GM12878 (cell line): ENCODE data around the gene VWA8. TPM values are rescaled to one million over a fixed set of nuclear protein-coding genes. Genes with fewer than 3 reads are reported as not detected.

Experiments
- ATAC-seq: fragments of 200-7000 bp; cut with Tn5 transposase; 3 replicates; pipeline ENCODE4 v1.9.1; 2020; ENCODE audit warnings: mild to moderate bottlenecking, moderate library complexity
- BruUV-seq: library from RNA; stranded (reverse); fragments of 400-500 nt; replicated peaks from 2 replicates; lab custom pipeline; 2021; lab: Mats Ljungman, UMichigan
- CTCF ChIA-PET: fragments of 300-600 bp; sonication (Branson Sonifier 250); formaldehyde crosslinking; extraction: SDS; loops from one replicate; lab custom pipeline; 2021; ENCODE audit warnings: inconsistent platforms; lab: Yijun Ruan, JAX
- POLR2A ChIA-PET: fragments of 350-600 bp; formaldehyde crosslinking; extraction: SDS; loops from one replicate; lab custom pipeline; 2021; ENCODE audit warnings: inconsistent platforms; lab: Charles Lee
- RAD21 ChIA-PET: fragments of 300-600 bp; sonication (Branson Sonifier 250); formaldehyde crosslinking; loops from one replicate; lab custom pipeline; 2023; ENCODE audit warnings: antibody characterized with exemption; ENCODE audit not compliant: unreplicated experiment; lab: Charles Lee
- SMC1A ChIA-PET: fragments of 300-600 bp; sonication (Branson Sonifier 250); formaldehyde crosslinking; loops from one replicate; lab custom pipeline; 2023; ENCODE audit not compliant: unreplicated experiment, uncharacterized antibody; lab: Charles Lee
- DNase-seq: peaks from one replicate; pipeline ENCODE4 v3.0.0-alpha.2; 2011; ENCODE audit warnings: low read depth, low spot score
- FAIRE-seq: peaks from 3 replicates; lab custom pipeline; 2011; peaks lifted over from hg19 to GRCh38; lab: Jason Lieb, UNC
- H2AFZ ChIP-seq: 2 replicates; pipeline ENCODE4 v1.6.0; 2011; ENCODE audit warnings: low read depth, low read length, control low read depth; ENCODE audit not compliant: control insufficient read depth
- H3K27ac ChIP-seq: 2 replicates; pipeline ENCODE4 v1.5.1; 2011; ENCODE audit warnings: control low read depth; ENCODE audit not compliant: control insufficient read depth, insufficient read depth
- H3K27me3 ChIP-seq, 2 experiments: replicated peaks in 1 of 2; 2 replicates each; pipeline versions ENCODE4 v1.6.0 to v1.6.1; 2011; ENCODE audit warnings: low read length in 1 of 2; ENCODE audit not compliant: control insufficient read depth in 2 of 2, insufficient read depth in 2 of 2
- H3K36me3 ChIP-seq, 2 experiments: 2 replicates each; pipeline ENCODE4 v1.5.1; 2011; ENCODE audit warnings: low read length in 1 of 2; ENCODE audit not compliant: control insufficient read depth in 2 of 2, insufficient read depth in 2 of 2
- H3K4me1 ChIP-seq: 2 replicates; pipeline ENCODE4 v1.6.1; 2011; ENCODE audit warnings: mild to moderate bottlenecking, low read length, moderate library complexity, mixed read lengths; ENCODE audit not compliant: control insufficient read depth, insufficient read depth
- H3K4me2 ChIP-seq: 2 replicates; pipeline ENCODE4 v1.6.0; 2011; ENCODE audit warnings: control low read depth; ENCODE audit not compliant: control insufficient read depth, insufficient read depth
- H3K4me3 ChIP-seq: fragments of 200-600 bp; sonication (generic); 2 replicates; pipeline ENCODE4 v1.5.1; 2016
- H3K79me2 ChIP-seq: 2 replicates; pipeline ENCODE4 v1.6.0; 2011; ENCODE audit warnings: low read length; ENCODE audit not compliant: control insufficient read depth, insufficient read depth
- H3K9ac ChIP-seq: 2 replicates; pipeline ENCODE4 v1.8.0; 2011; ENCODE audit warnings: low read length, control low read depth, mixed read lengths; ENCODE audit not compliant: control insufficient read depth, insufficient read depth
- H3K9me3 ChIP-seq: replicated peaks from 3 replicates; pipeline ENCODE4 v1.5.1; 2011; ENCODE audit warnings: mild to moderate bottlenecking, low read length; ENCODE audit not compliant: control insufficient read depth, insufficient read depth
- H4K20me1 ChIP-seq: 2 replicates; pipeline ENCODE4 v1.6.0; 2011; ENCODE audit not compliant: control insufficient read depth, insufficient read depth
- EED ChIP-seq: sonication (generic); IDR thresholded peaks from 2 replicates; pipeline ENCODE4 v1.6.1; 2016; ENCODE audit warnings: antibody characterized with exemption, low read depth
- MYC ChIP-seq: IDR thresholded peaks from 2 replicates; pipeline ENCODE4 v1.6.1; 2011; ENCODE audit warnings: mild to moderate bottlenecking, low read length, moderate library complexity, inconsistent platforms; ENCODE audit not compliant: insufficient read depth, insufficient replicate concordance, insufficient read length, severe bottlenecking
- POLR2AphosphoS5 ChIP-seq: IDR thresholded peaks from 2 replicates; pipeline ENCODE4 v1.6.1; 2011; ENCODE audit warnings: mild to moderate bottlenecking, low read length, inconsistent platforms
- ZNF622 ChIP-seq: fragments of 450-650 bp; IDR thresholded peaks from 2 replicates; pipeline ENCODE4 v1.6.1; 2017; ENCODE audit warnings: mild to moderate bottlenecking, inconsistent platforms
- WGBS: methylation state at CpG from one replicate; pipeline ENCODE4 v1.1.6; 2016; ENCODE audit warnings: low lambda C conversion rate; ENCODE audit not compliant: insufficient replicate concordance, insufficient coverage; ENCODE audit errors: missing lambda C conversion rate; 5-methylcytosine and 5-hydroxymethylcytosine counted together
- in situ Hi-C: fragments of 300-500 bp; cut with MboI; formaldehyde crosslinking; loops from 9 replicates; pipeline ENCODE4 v1.14.3; 2018; ENCODE audit warnings: mixed read lengths
- intact Hi-C: fragments of 100-400 bp; cut with micrococcal nuclease; formaldehyde crosslinking; loops from one replicate; pipeline ENCODE4 v1.14.2; 2022; ENCODE audit not compliant: unreplicated experiment
- polyA plus RNA-seq, 11 experiments: library from polyadenylated mRNA; depleted of rRNA in 4 of 11; unstranded in 6 of 11; stranded (reverse) in 5 of 11; fragments of >200 nt; fragmentation: Nextera tagmentation in 4 of 11; fragmentation: Illumina TruSeq in 1 of 11; extraction: Ambion mirVana in 4 of 11; extraction: Trizol in 1 of 11; gene quantifications; 1 replicate in 1 of 11; 2 replicates in 10 of 11; pipeline versions ENCODE4 v1.2.1 to v1.2.3, GENCODE V29; 2011 to 2016; ENCODE audit warnings: inconsistent platforms in 2 of 11, missing spikeins in 2 of 11, low read depth in 1 of 11
- total RNA-seq, 4 experiments: library from RNA; depleted of rRNA in 3 of 4; stranded (reverse); fragments of >200 nt in 3 of 4; fragmentation: Illumina TruSeq in 1 of 4; extraction: Trizol in 1 of 4; gene quantifications; 2 replicates each; pipeline versions ENCODE4 v1.2.1 to v1.2.3, GENCODE V29; 2013 to 2021
- TF ChIP-seq, protein P1 (sequence below): fragments of 450-650 bp; IDR thresholded peaks from 2 replicates; pipeline ENCODE4 v1.6.1; 2017; ENCODE audit warnings: low read depth, mild to moderate bottlenecking, moderate library complexity
- TF ChIP-seq, protein P2 (sequence below): IDR thresholded peaks from 2 replicates; pipeline ENCODE4 v1.6.1; 2012; ENCODE audit warnings: low read depth, low read length, improper control_type of control experiment

VWA8 gene
- total and polyA plus RNA-seq, 10 of the 15 experiments (the other 5 are each of a cell fraction or from before 2014, with no cell fraction given) = 3.0 to 21.8 (median 13.5) TPM

DNA sequence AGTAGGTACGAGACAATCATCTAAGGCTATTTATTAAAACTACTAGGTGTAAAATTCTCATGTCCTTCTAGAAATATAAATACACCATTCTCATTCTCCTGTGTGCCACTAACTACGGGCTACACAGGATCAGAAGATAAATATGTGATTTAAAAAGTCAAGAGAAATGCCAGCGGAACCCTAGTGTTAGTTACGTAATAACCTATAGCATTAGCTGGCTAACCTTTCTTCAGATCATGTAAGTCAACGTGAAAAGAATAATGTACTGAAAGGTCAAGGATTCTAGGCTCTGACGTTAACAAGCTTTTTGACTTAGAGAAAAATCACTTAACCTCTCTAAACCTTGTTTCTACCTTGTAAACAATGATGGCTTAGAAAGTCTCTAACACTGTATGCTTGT is 381.7 kb downstream of the VWA8 start:
- Histone ChIP-seq H3K27ac (no peak overlapping the region), H4K20me1 (no peaks in the 10 kb centered on the region), H3K9ac (no peak overlapping the region), H3K79me2 (no peaks in the 10 kb centered on the region), H3K36me3 (no peaks in the 10 kb centered on the region; a peak in 1 of 4 replicates), H3K27me3 (no peaks in the 10 kb centered on the region), H2AFZ (no peak overlapping the region), H3K4me1 (peaks cover 6% of the 10 kb centered on the region), H3K4me3 (no peak overlapping the region), H3K4me2 (no peak overlapping the region), H3K9me3 (no peaks in the 10 kb centered on the region)
- DNase-seq = no peak
- SMC1A ChIA-PET = interaction anchor here (1.4 kb wide), 1 partner anchor 9 kb away, joined by 5 read pairs; no protein-coding TSS in a partner anchor
- no peak for FAIRE-seq
- CTCF ChIA-PET = interaction anchor here (1.0 kb wide), 1 partner anchor 9 kb away, joined by 3 read pairs; no protein-coding TSS in a partner anchor
- no peak for ATAC-seq
- POLR2A ChIA-PET = no interaction called here
- RAD21 ChIA-PET = no interaction called here
- TF ChIP-seq MYC = no peak
- TF ChIP-seq, protein P1, sequence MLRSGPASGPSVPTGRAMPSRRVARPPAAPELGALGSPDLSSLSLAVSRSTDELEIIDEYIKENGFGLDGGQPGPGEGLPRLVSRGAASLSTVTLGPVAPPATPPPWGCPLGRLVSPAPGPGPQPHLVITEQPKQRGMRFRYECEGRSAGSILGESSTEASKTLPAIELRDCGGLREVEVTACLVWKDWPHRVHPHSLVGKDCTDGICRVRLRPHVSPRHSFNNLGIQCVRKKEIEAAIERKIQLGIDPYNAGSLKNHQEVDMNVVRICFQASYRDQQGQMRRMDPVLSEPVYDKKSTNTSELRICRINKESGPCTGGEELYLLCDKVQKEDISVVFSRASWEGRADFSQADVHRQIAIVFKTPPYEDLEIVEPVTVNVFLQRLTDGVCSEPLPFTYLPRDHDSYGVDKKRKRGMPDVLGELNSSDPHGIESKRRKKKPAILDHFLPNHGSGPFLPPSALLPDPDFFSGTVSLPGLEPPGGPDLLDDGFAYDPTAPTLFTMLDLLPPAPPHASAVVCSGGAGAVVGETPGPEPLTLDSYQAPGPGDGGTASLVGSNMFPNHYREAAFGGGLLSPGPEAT = no peak
- no peak for TF ChIP-seq EED
- TF ChIP-seq, protein P2, sequence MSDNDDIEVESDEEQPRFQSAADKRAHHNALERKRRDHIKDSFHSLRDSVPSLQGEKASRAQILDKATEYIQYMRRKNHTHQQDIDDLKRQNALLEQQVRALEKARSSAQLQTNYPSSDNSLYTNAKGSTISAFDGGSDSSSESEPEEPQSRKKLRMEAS = no peak
- TF ChIP-seq POLR2AphosphoS5 = no peak
- TF ChIP-seq ZNF622 = no peak
- in situ Hi-C loops (no loop called here), intact Hi-C loops (no loop called here)
- 93% methylated on average over 6 of the region's 6 CpGs for WGBS
- no TSS peak for BruUV-seq
